AG10803 (cell line): ENCODE results near the gene THAP11.

Experiments used
- DNase-seq: peaks from one replicate; pipeline ENCODE4 v3.0.0; 2010; ENCODE audit warnings: low read depth
- H3K4me3 ChIP-seq: 2 replicates; pipeline ENCODE4 v1.5.1; 2011; ENCODE audit warnings: mild to moderate bottlenecking, low read length, control low read depth
- CTCF ChIP-seq: conservative IDR thresholded peaks from 2 replicates; pipeline ENCODE4 v1.5.1; 2011; ENCODE audit warnings: mild to moderate bottlenecking, low read length, control low read depth, inconsistent platforms

Gene THAP11

GRCh38 chr16:67872131-67872630 lies 30.1 kb downstream of the THAP11 start:
- peak overlapping the region; percentile 91 for H3K4me3 ChIP-seq
- no peak for DNase-seq
- no peak for TF ChIP-seq CTCF

GRCh38 chr16:67872631-67873434 lies 30.7 kb downstream of the THAP11 start, which contains the start of gene EDC4:
Gene EDC4, plus strand, starts transcription at chr16:67873052. Its CDS starts 210 bp downstream, at chr16:67873262.
- peak; percentile 79 for DNase-seq
- TF ChIP-seq CTCF, result no peak
- peak within 1 kb of the TSS; percentile 91 for H3K4me3 ChIP-seq

- TF ChIP-seq CTCF, result no peak
- H3K4me3 ChIP-seq, result peak overlapping the region; percentile 91
- peak; percentile 18 for DNase-seq
Observed at GRCh38 chr16:67873435-67874370, 31.6 kb downstream of the THAP11 start.

GRCh38 chr16:67874372-67874771 lies 32.3 kb downstream of the THAP11 start:
- no peak for TF ChIP-seq CTCF
- no peak for DNase-seq
- peak overlapping the region; percentile 91 for H3K4me3 ChIP-seq

GRCh38 chr16:67877064-67877463 lies 34.9 kb downstream of the THAP11 start:
- TF ChIP-seq CTCF, result no peak
- no peak for DNase-seq
- no peak overlapping the region for H3K4me3 ChIP-seq

- DNase-seq, result no peak
- TF ChIP-seq CTCF, result no peak
- H3K4me3 ChIP-seq, result no peak overlapping the region
Observed at GRCh38 chr16:67878232-67878631, 36.1 kb downstream of the THAP11 start.
